Muscle layer of colon (tissue), 2 donors: Measurements from ENCODE around the gene ITGB5.
A peak's percentile ranks its signal among the peaks of the same experiment; 100 is the strongest.

Source experiments
- H3K27ac ChIP-seq: one replicate; pipeline ENCODE4 v1.7.0; 2013; ENCODE audit warnings: low read depth, mild to moderate bottlenecking, low read length, moderate library complexity
- H3K27me3 ChIP-seq, 2 donors: one replicate each; pipeline ENCODE4 v1.7.0; 2013; ENCODE audit warnings: low read length in 2 of 2, mild to moderate bottlenecking in 2 of 2; ENCODE audit not compliant: insufficient read depth in 2 of 2, control insufficient read depth in 1 of 2
- H3K36me3 ChIP-seq: one replicate; pipeline ENCODE4 v1.7.0; 2013; ENCODE audit warnings: mild to moderate bottlenecking, low read length; ENCODE audit not compliant: insufficient read depth
- H3K4me1 ChIP-seq: one replicate; pipeline ENCODE4 v1.7.0; 2013; ENCODE audit warnings: mild to moderate bottlenecking, low read length; ENCODE audit not compliant: insufficient read depth
- H3K4me3 ChIP-seq, 2 donors: one replicate each; pipeline ENCODE4 v1.7.0; 2013; ENCODE audit warnings: low read length in 2 of 2, low read depth in 1 of 2, mild to moderate bottlenecking in 1 of 2, moderate library complexity in 1 of 2
- H3K9ac ChIP-seq: one replicate; pipeline ENCODE4 v1.7.0; 2013; ENCODE audit warnings: low read length
- H3K9me3 ChIP-seq: one replicate; pipeline ENCODE4 v1.7.0; 2013; ENCODE audit warnings: mild to moderate bottlenecking, low read length
- donor health status: abdominal sarcoma.
- donor health status: Adenocarcinoma of cecum.

ITGB5 gene

DNA sequence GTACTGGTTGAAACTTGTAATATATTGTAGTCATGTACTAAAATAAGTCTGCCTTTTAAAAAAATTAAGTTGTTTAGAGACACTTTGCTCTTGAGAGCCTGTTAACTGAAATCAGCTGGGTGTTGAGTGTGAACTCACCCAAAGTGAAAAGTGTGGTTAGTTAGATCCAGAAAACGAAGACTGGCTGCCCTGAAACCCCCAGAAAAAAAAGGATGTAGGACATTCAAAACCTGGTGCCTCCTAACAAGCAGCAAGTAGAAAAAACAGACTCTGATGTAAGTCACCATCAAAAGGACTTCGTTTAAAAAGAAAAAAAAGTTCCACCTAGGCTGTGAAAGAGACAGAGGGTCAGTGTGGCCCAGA, 116.1 kb downstream of the ITGB5 start:
- peaks cover 35% of the 10 kb centered on the region for H3K36me3 ChIP-seq
- H3K4me3 ChIP-seq: no peak overlapping the region
- H3K27me3 ChIP-seq: no peaks in the 10 kb centered on the region
- peaks cover 68% of the 10 kb centered on the region for H3K4me1 ChIP-seq
- peak overlapping the region; percentile 73 for H3K27ac ChIP-seq
- no peaks in the 10 kb centered on the region for H3K9me3 ChIP-seq
- H3K9ac ChIP-seq: no peak overlapping the region

DNA sequence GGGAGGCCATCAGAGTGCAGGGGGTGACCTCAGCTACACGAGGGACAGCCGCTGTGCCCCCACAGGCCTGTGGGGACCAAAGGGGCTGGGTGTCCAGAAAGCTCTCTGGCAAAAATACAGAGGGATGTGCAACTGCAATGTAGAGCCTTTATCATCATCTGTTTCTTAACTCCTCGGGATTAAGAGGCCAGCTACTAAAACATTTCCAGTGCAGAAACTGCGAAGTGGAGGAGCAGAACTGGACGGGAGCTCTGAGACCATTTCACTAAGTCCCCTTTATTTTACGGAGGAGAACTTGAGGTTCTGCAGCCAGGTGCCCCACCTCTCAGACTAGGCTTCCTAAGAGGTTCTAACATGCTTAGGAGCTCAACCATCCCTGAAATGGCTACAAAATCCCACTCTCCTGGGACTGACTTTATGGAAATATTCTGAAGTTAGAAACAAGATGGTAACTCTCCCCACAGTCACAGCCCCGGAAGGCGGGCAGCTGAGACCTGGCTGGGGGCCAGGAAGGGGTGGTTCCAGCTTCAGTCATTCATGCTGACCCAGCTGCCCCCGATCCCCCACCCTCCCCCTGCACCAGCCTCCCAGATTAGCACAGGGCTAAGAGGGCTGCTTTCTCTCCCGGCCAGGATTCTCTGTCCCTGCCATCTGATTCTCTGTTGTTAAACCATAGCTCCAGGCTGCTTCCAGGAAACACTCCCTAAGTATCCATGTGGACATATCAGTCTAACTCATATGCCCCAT, 116.7 kb downstream of the ITGB5 start:
- Histone ChIP-seq H3K4me3 (no peak overlapping the region), H3K9ac (no peak overlapping the region), H3K9me3 (no peaks in the 10 kb centered on the region), H3K27me3 (no peaks in the 10 kb centered on the region), H3K36me3 (peaks cover 41% of the 10 kb centered on the region), H3K27ac (peak overlapping the region; percentile 73), H3K4me1 (peaks cover 62% of the 10 kb centered on the region)

DNA sequence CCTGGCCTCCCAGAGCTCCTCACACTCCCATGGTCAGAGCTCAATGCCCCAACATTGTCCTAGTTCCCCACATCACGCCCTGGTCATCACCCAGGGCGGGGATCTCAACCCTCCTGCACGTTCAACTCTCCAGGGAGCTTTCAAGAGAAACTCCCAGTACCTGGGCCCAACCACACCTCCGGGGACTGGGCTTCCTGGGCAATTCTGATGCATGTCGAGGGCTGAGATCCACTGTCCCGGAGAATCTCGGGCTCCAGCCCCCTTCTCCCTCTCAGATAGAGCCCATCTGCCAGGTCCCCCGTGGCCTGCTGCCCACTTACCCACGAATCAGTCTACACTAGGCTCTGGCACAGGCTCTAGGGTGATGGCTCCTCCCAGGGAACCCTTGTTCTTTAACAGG, 117.7 kb downstream of the ITGB5 start:
- Histone ChIP-seq H3K27ac (peak overlapping the region; percentile 73), H3K4me1 (peaks cover 54% of the 10 kb centered on the region), H3K4me3 (no peak overlapping the region), H3K9ac (no peak overlapping the region), H3K27me3 (no peaks in the 10 kb centered on the region), H3K36me3 (peaks cover 50% of the 10 kb centered on the region), H3K9me3 (no peaks in the 10 kb centered on the region)

DNA sequence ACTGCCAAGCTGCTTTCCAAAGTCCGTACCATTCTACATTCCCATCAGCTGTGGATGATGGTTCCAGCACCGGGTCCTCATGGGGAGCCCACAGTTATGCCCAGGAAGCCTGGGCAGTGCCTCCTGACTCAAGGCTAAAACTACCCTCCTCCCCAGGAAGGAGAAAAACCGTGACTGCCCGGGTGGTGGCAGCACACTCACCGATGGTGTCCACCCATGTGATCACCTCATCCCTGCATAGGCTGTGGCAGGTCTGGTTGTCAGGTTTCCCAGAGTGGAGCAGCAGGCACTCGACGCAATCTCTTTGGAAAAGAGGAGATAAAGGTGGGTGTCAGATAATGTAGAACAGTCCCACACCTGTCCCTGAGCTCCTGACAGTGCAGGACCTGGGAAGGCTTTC, 118.4 kb downstream of the ITGB5 start:
- Histone ChIP-seq H3K4me1 (peaks cover 47% of the 10 kb centered on the region), H3K9ac (no peak overlapping the region), H3K36me3 (peaks cover 56% of the 10 kb centered on the region), H3K9me3 (no peaks in the 10 kb centered on the region), H3K4me3 (no peak overlapping the region), H3K27ac (no peak overlapping the region), H3K27me3 (no peaks in the 10 kb centered on the region)

DNA sequence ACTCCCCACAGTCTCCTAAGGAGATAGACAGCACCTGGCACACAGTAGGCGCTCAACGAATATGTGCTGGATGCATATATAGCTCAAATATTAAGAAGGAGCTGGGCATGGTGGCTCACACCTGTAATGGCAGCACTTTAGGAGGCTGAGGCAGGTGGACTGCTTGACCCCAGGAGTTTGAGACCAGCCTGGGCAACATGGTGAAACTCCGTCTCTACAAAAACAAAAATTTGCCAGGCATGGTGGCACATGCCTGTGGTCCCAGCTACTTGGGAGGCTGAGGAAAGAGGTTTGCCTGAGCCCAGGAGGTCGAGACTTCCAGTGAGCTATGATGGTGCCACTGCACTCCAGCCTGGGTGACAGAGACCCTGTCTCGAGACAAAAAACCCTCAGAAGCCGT, 119.5 kb downstream of the ITGB5 start:
- no peak overlapping the region for H3K27ac ChIP-seq
- H3K4me3 ChIP-seq: no peak overlapping the region
- peaks cover 68% of the 10 kb centered on the region for H3K36me3 ChIP-seq
- H3K9ac ChIP-seq: no peak overlapping the region
- peaks cover 40% of the 10 kb centered on the region for H3K4me1 ChIP-seq
- no peaks in the 10 kb centered on the region for H3K9me3 ChIP-seq
- no peaks in the 10 kb centered on the region for H3K27me3 ChIP-seq

DNA sequence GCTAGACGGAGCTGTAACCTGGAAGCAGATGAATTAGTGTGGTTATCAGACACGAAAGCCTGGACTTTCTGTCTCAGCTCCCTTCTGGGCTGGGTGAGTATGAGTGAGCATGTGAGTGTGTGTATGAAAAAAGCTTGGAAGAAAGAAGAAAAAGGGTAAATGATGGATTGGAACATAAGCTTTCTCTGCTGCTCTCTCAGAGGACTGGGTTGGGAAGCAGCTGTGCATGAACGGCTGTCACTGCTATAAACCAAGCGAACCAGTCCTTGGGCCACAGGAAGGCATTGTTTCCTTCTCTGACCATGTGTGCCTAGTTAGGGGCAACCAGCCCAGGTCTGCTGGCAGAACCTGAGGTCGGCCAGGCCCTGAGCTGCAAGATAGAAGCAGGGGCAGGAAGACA, 119.9 kb downstream of the ITGB5 start:
- peaks cover 35% of the 10 kb centered on the region for H3K4me1 ChIP-seq
- H3K9me3 ChIP-seq: no peaks in the 10 kb centered on the region
- H3K27me3 ChIP-seq: no peaks in the 10 kb centered on the region
- H3K4me3 ChIP-seq: no peak overlapping the region
- H3K9ac ChIP-seq: no peak overlapping the region
- peaks cover 71% of the 10 kb centered on the region for H3K36me3 ChIP-seq
- H3K27ac ChIP-seq: no peak overlapping the region

DNA sequence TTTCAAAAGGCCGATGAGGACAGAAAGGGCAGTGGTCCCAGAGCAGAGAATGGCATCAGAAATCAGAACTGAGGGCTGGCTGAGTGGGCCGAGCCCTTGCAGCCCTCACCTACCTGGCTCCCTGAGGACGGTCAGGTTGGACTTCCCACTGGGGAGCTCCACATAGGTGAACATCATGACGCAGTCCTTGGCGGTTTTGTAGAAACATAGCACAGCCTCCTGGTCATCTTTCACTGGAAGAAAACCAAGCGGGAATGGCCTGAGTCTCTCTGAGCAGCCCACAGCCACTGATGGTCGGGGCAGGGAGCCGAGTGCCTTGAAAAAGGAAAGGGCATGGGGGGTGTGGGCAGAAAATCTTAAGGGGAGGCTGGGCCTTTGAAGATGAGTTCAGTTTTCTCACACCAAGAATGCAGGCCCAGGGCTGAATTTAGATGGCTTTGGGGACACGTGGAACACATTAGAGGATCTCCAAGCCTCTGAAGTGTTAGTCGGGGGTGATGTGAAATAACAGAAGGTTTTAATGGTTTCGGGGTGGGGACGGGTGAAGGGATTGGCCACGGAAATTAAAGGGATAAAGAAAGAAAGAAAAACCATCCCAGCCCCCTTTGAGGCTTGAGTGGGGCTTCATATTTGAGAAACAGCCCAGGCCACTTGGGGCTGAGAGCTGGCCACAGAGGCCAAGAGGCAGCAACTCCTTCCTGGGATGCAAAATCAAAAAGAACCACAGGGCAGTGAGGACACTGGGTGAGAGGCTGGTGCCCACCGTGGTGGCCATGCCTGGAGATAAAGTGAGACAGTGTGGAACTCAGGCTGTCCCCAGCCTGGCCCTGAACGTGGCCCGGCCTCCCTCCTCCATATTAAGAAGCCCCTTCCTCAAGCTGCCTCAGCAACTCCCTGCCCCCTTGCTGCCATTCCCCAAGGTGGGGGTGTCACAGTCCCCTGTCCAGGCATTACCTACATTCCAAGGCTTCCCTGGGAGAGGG, 120.8 kb downstream of the ITGB5 start:
- no peaks in the 10 kb centered on the region for H3K27me3 ChIP-seq
- no peaks in the 10 kb centered on the region for H3K9me3 ChIP-seq
- H3K4me1 ChIP-seq: peaks cover 33% of the 10 kb centered on the region
- no peak overlapping the region for H3K9ac ChIP-seq
- H3K36me3 ChIP-seq: peaks cover 71% of the 10 kb centered on the region
- H3K4me3 ChIP-seq: no peak overlapping the region
- no peak overlapping the region for H3K27ac ChIP-seq

DNA sequence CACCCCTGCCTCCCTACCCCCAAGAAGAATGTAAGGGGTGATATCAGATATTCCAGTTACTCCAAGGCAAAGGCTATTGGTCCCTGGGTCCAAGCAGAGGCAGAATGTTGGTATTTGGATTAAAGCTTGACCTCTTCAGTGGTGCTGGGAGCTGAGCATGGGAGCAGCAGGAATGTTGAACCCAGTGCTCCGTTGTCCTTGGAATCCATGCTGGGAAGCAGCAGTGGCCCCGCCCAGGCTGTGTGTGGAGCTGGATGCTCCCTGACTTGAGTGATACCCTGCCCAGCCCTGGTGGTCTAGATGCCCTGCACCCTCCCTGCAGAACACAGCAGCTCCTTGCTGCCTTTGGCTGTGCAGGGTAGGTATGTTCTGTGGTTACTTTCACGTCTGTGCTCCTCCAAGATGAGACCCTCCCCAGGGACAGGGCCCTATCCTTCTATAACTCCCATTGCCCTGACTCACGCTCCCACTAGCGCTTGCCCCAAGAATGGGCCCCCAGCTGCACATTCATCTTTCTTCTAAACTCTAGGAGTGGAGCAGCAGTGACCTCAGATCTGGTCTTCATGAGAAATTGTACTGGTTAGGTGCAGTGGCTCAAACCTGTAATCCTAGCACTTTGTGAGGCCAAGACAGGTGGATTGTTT, 121.8 kb downstream of the ITGB5 start:
- Histone ChIP-seq H3K4me3 (no peak overlapping the region), H3K9ac (no peak overlapping the region), H3K27ac (no peak overlapping the region), H3K27me3 (no peaks in the 10 kb centered on the region), H3K4me1 (peaks cover 33% of the 10 kb centered on the region), H3K9me3 (no peaks in the 10 kb centered on the region), H3K36me3 (peaks cover 71% of the 10 kb centered on the region)

DNA sequence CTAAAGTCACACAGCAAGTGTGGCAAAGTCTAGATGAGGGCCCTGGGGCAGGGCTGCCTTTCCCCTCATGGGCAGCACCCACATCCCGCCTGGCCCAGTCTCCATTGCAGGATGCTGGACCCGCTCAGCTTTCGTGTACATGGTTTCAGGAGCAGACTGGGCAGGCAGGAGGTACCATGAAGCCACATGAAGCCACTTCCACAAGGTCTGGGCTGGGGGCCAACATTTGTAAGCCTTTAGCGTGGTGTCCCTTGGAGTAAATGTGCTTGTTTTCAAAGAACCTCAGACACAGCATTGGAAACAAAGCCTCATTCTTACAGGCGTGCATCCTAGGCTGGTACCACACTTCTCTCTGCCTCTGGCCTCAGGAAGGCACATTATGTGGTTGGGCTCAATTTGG, 122.4 kb downstream of the ITGB5 start:
- H3K9me3 ChIP-seq: no peaks in the 10 kb centered on the region
- H3K27me3 ChIP-seq: no peaks in the 10 kb centered on the region
- peaks cover 68% of the 10 kb centered on the region for H3K36me3 ChIP-seq
- peaks cover 27% of the 10 kb centered on the region for H3K4me1 ChIP-seq
- no peak overlapping the region for H3K9ac ChIP-seq
- no peak overlapping the region for H3K4me3 ChIP-seq
- H3K27ac ChIP-seq: no peak overlapping the region

DNA sequence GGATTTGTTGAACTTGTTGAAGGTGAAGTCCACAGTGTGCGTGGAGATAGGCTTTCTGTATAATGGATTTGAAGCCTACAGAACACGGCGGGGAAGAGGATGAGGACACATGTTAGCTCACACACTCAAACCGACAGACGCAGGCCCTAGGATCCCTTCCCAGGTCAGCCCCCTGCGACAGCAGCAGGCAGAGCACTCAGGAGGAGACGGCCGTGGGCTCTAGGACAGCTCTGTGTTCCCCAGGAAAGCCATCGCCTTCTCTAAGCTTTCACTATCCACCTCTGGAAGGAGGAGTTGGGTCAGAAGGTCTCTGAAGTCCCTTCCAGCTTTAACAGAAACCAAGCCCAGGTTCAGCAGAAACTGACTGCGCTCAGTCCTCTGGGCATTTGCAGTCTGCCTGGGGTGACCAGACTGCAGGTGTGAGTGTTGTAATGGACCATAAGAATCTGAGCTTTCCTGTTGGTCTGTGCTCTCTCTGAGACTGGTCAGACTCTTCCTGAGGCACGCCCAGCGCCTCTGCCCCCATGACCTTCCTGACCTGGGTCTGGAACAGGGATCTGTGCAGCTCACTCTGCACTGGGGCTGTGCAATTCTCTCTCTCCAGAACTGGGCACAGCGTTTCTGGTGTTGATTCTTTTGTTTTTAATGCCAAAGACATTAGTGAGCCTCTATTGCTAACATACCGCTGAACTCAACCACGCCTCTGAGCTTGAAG, 123.4 kb downstream of the ITGB5 start:
- peaks cover 62% of the 10 kb centered on the region for H3K36me3 ChIP-seq
- H3K4me1 ChIP-seq: peaks cover 17% of the 10 kb centered on the region
- H3K27ac ChIP-seq: no peak overlapping the region
- no peaks in the 10 kb centered on the region for H3K27me3 ChIP-seq
- H3K4me3 ChIP-seq: no peak overlapping the region
- no peak overlapping the region for H3K9ac ChIP-seq
- H3K9me3 ChIP-seq: no peaks in the 10 kb centered on the region

DNA sequence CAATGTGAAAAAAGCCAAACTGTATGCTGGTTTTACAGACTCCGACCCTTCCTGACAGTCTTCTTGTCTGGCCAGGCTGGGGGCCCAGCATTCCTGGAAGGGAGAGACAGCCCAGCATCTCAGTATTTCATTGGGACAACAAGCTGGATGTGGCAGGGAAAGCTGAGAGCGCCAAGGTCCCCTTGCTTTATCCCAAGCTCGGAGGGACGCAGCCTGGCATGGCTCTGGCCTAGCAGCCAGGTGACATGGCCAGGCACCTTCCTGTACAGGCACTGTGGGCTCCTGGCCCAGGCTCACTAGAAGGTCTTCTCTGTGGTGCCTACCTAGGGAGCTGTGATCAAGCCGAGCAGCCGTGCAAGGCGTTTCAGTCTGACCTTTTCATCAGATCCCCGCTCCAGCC, 124.0 kb downstream of the ITGB5 start:
- Histone ChIP-seq H3K36me3 (peaks cover 56% of the 10 kb centered on the region), H3K27ac (no peak overlapping the region), H3K4me3 (no peak overlapping the region), H3K9ac (no peak overlapping the region), H3K4me1 (peaks cover 16% of the 10 kb centered on the region), H3K27me3 (no peaks in the 10 kb centered on the region), H3K9me3 (no peaks in the 10 kb centered on the region)
